A673 (cell line): ENCODE data around the gene RFT1.

Source experiments
- EZH2 ChIP-seq: fragments of 200-600 bp; sonication (generic); IDR thresholded peaks from 2 replicates; pipeline ENCODE4 v1.6.1; 2017; ENCODE audit warnings: borderline replicate concordance, low read depth, mild to moderate bottlenecking, mixed read lengths, antibody characterized with exemption, low read length; ENCODE audit not compliant: poor library complexity, severe bottlenecking
- TF ChIP-seq, protein P1 (sequence below): fragments of 300-800, 200-600 bp; sonication (generic); conservative IDR thresholded peaks from 2 replicates; pipeline ENCODE4 v1.5.1; 2017; ENCODE audit warnings: low read depth, mild to moderate bottlenecking, antibody characterized with exemption, low read length, moderate library complexity, mixed read lengths

DNA sequence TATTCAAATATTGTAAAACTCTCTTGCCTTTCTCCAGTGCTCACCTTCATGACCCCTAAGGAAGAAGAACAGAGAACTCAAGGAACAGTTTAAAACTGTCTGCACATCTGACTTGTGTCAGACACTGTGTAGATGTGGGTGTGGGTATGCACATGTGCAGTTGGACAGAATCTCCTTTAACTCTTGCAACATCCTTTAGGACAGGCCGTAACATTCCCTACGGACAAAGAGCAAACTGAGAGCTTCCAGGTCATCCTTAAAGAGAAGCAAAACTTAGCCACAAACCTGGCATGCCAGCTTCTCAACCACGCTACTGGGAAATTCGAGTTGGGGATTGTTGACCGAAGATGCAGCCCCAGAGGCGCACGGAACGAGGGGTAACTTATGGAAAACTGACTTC lies 80.2 kb downstream of the RFT1 start:
- TF ChIP-seq, protein P1, sequence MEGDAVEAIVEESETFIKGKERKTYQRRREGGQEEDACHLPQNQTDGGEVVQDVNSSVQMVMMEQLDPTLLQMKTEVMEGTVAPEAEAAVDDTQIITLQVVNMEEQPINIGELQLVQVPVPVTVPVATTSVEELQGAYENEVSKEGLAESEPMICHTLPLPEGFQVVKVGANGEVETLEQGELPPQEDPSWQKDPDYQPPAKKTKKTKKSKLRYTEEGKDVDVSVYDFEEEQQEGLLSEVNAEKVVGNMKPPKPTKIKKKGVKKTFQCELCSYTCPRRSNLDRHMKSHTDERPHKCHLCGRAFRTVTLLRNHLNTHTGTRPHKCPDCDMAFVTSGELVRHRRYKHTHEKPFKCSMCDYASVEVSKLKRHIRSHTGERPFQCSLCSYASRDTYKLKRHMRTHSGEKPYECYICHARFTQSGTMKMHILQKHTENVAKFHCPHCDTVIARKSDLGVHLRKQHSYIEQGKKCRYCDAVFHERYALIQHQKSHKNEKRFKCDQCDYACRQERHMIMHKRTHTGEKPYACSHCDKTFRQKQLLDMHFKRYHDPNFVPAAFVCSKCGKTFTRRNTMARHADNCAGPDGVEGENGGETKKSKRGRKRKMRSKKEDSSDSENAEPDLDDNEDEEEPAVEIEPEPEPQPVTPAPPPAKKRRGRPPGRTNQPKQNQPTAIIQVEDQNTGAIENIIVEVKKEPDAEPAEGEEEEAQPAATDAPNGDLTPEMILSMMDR: no peak
- TF ChIP-seq EZH2: no peak
